GM19468 (cell line): ENCODE results near the gene ZBTB44.
"Not testable (repeated sequence)": the region's sequence is repeated elsewhere in the genome, so short reads cannot be mapped to it uniquely, and the experiment has no call there.

Source experiments
- ATAC-seq: cut with Tn5 transposase; IDR thresholded peaks from one replicate; pipeline ENCODE4 v1.9.1; 2021; ENCODE audit warnings: mild to moderate bottlenecking, moderate library complexity, moderate number of reproducible peaks; ENCODE audit not compliant: unreplicated experiment; ENCODE audit errors: extremely low read depth

Gene ZBTB44

DNA sequence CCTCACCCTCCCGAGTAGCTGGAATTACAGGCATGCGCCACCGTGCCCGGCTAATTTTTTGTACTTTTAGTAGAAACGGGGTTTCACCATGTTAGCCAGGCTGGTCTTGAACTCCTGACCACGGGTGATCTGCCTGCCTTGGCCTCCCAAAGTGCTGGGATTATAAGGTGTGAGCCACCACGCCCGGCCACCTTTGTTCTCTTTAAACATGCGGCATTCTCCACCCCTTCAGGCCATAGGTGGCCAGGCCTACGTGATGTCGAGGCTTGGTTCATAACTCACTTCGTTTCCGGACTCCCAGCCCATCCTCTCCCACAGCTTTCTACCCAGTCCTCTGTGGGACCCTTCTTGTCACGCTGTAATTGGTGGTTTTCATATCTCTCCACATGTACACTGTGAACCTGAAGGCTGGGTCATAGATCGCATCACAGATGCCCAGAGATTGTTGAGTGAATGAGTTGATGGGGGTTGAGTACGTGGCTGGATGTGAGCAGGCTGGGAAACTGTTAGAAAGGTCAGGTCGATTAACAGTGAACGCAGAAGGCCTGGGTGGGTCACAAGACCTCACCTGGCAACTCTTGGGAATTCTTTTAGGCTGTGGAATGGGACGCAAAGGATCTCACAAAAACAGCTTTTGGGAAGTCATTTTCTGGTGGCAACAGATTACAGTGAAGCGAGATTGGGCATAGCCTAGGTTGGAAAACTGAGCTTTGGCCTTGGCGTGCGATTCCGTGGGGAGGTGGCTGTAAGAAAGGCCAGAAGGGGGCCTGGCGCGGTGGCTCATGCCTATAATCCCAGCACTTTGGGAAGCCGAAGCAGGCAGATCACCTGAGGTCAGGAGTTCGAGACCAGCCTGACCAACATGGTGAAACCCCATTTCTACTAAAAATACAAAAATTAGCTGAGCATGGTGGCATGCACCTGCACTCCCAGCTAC is 110.7 kb downstream of the ZBTB44 start:
- no peak for ATAC-seq

GRCh38 chr11:130202818-130203689 is 111.7 kb downstream of the ZBTB44 start:
- no peak for ATAC-seq

DNA sequence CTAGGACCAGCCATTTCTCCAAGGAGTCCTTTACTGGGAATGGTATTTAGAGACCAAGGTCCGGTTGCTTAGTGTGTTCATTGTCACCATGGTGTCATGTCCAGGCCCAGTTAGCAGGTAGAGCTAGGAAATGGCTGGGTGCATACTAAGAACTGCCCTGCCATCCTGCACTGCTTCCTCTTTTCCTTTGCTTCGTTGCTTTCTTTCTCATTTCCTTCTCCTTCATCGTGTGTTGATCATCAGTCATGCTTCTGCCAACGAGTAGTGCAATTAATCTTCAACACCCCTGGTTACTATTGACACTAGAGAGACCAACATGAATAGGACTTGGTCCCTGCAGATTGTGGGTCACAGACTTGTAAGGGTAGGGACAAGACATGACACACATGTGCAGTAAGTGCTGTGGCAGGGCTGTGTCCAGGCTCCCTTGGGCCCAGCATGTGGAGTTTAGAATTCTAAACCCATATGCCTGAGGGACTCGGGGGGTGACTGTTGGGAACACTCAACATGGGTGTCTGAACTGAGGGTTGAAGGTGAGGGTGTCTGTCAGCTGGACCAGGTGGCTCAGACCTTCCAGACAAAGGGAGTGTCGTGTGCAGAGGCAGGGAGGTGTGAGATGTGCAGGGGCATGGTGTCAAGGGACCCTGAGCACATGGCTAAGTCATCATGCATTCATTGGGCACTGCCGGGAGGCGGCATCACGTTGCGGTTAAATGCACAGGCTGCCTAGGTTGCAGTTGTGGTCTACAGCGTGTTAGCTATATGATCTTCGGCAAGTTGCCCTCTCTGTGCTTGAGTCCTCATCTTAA is 112.5 kb downstream of the ZBTB44 start:
- ATAC-seq, result no peak

- ATAC-seq, result no peak
Measured at GRCh38 chr11:130201026-130201425, 113.7 kb downstream of the ZBTB44 start.

- no peak for ATAC-seq
Measured at GRCh38 chr11:130199792-130200191, 114.9 kb downstream of the ZBTB44 start.

DNA sequence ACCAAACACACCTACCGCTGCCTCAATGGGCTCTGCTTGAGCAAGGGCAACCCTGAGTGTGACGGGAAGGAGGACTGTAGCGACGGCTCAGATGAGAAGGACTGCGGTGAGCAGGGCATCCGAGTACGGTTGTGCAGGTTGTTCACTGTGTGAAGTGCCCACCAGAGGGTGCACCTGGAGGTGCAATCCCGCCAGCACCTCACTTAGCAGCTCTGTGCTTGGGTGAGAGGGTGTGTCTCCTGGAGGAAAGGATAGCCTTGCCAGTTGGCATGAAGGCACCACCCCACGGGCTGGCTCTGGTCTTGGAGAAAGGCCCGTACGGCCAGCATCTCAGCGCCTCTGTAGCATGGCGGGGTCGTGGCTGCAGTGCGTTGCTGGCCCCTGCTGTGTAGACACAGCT is 115.8 kb downstream of the ZBTB44 start:
- no peak for ATAC-seq

GRCh38 chr11:130198292-130198691 is 116.4 kb downstream of the ZBTB44 start:
- no peak for ATAC-seq

DNA sequence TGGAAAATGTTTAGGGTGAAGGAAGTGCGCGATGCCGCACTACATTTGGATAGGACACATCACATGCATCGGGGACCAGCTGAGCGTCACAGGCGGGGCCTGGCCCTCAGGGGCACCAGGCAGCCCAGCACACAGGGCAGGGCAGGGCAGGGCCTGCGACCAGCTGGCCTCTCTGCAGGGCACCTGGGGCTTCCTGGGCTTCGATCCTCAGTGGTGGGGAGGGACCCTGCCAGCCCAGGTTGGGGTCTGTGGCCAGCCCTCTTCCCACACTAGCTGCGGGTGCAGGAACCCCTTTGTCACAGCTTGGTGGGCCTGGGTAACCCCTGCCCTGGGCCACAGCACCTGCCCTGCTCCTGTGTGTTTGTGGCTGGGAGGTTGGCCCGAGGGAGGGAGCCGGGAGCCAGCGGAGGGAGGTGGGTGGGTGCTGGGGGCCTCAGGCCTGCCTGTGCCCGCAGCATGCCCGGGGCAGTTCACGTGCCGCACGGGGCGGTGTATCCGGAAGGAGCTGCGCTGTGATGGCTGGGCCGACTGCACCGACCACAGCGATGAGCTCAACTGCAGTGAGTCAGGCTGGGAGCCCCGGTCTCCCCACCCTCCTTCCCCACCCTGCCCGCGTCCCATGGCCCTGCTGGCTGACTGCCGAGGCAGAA is 117.2 kb downstream of the ZBTB44 start:
- no peak for ATAC-seq

DNA sequence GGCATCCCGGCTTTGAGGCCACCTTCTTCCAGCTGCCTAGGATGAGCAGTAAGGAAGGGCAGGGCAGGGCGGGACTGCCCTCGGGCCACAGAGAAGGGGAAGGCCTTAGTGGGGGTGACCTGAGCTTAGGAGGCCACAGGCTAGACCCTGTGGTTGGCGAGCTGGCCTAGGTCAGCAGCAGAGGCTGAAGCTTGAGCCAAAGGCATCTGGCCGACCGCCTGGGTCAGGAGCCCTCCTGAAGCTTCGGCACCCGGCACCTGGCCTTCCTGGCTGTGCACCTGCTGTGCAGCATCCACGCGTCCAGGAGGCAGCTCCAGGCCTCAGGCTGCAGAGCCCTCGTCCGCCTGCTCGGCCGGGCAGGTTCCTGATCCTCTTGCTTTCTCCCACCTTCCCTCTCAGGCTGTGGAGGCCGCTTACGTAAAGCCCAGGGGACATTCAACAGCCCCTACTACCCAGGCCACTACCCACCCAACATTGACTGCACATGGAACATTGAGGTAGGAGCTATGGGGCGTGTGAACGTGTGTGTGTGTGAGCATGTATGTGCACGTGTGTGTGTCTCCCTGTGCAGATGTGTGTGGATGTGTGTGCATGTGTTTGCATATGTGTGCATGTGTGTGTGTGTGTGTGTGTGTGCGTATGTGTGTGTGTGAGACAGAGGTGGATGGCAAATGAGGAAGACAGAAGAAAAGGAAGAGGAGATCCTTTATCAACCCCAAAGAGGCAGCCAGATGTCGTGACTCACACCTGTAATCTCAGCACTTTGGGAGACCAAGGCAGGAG is 120.3 kb downstream of the ZBTB44 start:
- no peak for ATAC-seq

GRCh38 chr11:130193551-130193950 is 121.2 kb downstream of the ZBTB44 start:
- ATAC-seq, result not testable (repeated sequence)

DNA sequence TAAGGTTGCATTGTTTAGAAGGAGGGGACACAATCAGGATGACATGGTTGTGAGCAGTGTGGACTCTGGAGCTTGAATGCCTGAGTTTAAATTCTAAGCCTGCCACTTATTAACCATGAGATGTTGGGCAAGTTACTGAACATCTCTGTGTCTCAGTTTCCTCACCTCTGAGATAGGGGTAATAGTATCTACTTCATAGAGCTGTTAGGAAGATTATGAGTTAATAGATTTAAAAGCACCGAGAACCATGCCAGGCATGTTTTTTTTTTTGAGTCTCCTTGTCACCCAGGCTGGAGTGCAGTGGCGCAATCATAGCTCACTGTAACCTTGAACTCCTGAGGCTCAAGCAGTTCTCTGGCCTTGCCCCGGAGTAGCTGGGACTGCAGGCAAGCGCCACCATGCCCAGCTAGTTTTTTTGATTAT is 121.9 kb downstream of the ZBTB44 start:
- ATAC-seq, result no peak

GRCh38 chr11:130191896-130192295 is 122.8 kb downstream of the ZBTB44 start:
- ATAC-seq, result no peak

DNA sequence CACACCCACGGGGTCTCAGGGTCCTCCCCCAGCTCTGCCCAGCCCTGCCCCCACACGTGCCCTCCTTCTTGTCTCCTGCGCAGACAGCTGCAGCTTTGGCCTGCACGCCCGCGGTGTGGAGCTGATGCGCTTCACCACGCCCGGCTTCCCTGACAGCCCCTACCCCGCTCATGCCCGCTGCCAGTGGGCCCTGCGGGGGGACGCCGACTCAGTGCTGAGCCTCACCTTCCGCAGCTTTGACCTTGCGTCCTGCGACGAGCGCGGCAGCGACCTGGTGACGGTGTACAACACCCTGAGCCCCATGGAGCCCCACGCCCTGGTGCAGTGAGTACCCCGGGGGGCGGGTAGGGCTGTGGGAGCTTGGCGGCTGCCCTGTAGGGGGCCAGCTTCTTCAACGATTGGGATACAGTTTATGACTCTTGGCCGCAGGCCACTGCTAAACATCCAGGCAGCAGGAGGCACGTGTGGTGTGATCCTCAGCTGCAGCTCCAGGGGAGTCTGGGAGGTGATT is 124.3 kb downstream of the ZBTB44 start:
- ATAC-seq, result no peak

DNA sequence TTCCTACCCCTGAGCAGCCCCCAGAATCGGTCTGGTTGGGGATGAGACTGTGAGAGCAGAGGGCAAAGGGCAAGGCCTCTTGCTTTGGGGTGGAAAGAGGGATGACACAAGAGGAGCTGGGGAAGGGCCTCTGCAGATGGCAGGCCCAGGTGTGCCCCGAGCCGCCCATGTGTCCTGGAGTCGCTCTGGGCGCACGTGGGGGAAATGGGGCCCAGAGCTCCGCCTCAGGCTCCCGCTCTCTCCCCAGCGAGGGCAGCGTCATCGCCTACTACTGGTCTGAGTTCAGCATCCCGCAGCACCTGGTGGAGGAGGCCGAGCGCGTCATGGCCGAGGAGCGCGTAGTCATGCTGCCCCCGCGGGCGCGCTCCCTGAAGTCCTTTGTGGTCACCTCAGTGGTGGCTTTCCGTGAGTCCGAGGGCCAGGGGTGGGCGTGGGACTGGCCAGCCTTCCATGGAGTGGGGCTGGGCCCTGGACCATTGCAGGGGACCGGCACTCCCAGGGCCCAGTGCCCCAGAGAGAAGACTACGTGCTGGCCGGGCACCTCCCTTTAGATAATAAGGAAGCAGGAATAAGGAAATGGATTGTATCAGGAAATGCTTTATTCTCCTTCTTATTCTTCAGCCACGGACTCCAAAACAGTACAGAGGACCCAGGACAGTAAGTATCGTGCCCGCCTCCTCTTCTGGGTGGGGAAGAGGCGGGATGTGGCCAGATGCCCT is 125.1 kb downstream of the ZBTB44 start:
- ATAC-seq, result no peak

DNA sequence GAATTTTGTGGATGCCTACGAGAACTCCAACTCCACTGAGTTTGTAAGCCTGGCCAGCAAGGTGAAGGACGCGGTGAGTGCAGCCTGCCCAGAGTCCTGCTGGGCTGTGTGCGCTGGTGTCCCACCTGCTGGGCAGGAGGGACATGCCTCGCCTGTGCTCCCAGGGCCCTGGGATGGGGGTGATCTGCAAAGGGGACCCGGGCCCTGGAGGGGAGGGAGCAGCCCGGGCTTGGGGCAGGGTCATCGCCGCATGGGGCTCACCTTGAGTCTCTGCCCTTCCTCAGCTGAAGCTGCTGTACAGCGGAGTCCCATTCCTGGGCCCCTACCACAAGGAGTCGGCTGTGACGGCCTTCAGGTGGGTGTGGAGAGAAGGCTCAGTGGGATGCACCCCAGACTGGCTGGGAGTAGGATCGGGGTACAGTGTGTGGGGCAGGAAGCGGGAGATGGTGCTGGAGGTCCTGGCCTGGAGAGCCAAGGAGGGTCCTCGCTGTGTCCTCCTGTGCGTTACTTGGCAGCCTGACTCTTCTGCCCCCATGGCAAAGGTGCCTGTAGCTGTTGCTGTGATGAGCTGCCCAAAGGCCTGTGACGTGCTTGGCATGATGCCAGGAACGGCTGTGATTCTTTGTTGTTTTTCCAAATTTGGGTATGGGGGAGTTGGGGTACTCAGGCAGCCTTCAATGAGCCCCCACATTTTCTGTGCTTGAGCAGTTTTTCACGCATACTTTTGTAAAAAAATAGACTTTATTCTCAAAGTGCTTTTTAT is 126.0 kb downstream of the ZBTB44 start:
- ATAC-seq, result no peak

GRCh38 chr11:130188047-130188446 is 126.7 kb downstream of the ZBTB44 start:
- ATAC-seq, result no peak

GRCh38 chr11:130187096-130187495 is 127.6 kb downstream of the ZBTB44 start:
- no peak for ATAC-seq
